ENCODE results near the gene ZNHIT2.

DNA sequence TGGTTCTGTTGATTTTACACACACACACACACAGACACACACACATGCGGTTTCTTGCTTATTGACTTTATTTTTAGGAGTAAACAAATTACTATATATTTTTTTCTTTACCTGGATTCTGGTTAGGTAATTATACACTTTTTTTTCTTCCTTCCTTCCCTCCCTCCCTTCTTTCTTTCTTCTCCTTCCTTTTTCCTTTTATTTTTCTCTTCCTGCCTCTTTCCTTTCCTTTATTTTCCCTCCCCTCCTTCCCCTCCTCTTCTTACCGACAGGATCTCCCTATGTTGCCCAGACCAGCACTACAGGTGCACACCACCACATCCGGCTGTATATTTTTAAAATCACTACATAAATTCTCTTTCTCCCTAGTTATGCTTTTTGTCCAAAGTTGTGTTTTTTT, 49.4 kb upstream of the ZNHIT2 start:
- TF ChIP-seq EZH2 (IDR thresholded peaks at IDR 0.05; ENCODE audit: low read length, unreplicated experiment) (no peak), EZH2phosphoT487 (IDR thresholded peaks at IDR 0.05; ENCODE audit: borderline replicate concordance, low read length) (no peak)
- TF ChIP-seq, protein P1, sequence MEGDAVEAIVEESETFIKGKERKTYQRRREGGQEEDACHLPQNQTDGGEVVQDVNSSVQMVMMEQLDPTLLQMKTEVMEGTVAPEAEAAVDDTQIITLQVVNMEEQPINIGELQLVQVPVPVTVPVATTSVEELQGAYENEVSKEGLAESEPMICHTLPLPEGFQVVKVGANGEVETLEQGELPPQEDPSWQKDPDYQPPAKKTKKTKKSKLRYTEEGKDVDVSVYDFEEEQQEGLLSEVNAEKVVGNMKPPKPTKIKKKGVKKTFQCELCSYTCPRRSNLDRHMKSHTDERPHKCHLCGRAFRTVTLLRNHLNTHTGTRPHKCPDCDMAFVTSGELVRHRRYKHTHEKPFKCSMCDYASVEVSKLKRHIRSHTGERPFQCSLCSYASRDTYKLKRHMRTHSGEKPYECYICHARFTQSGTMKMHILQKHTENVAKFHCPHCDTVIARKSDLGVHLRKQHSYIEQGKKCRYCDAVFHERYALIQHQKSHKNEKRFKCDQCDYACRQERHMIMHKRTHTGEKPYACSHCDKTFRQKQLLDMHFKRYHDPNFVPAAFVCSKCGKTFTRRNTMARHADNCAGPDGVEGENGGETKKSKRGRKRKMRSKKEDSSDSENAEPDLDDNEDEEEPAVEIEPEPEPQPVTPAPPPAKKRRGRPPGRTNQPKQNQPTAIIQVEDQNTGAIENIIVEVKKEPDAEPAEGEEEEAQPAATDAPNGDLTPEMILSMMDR (conservative IDR thresholded peaks at IDR 0.05; ENCODE audit: low read depth, low read length): no peak
